Prostate gland (tissue), 2 donors: ENCODE data around the gene LINC00237. TPM values are rescaled to one million over a fixed set of nuclear protein-coding genes. Genes with fewer than 3 reads are reported as not detected.

Experiments used
- DNase-seq: peaks from one replicate; pipeline ENCODE4 v3.0.0-alpha.2; 2019; ENCODE audit warnings: low spot score
- H3K27ac ChIP-seq, 2 donors: fragments of 200-600 bp; sonication (generic); 2 replicates each; pipeline ENCODE4 v1.5.1; 2017 to 2019
- H3K27me3 ChIP-seq: fragments of 200-600 bp; sonication (generic); replicated peaks from 2 replicates; pipeline ENCODE4 v1.5.1; 2019; ENCODE audit not compliant: insufficient read depth
- H3K36me3 ChIP-seq, 2 donors: fragments of 200-600 bp; sonication (generic); 1 replicate in 1 of 2; 2 replicates in 1 of 2; pipeline versions ENCODE4 v1.5.1 to v1.8.1; 2017 to 2019
- H3K4me1 ChIP-seq: fragments of 200-600 bp; sonication (generic); replicated peaks from 2 replicates; pipeline ENCODE4 v1.5.1; 2019
- H3K4me3 ChIP-seq, 2 donors: fragments of 200-600 bp; sonication (generic); 2 replicates each; pipeline ENCODE4 v1.5.1; 2017 to 2019
- H3K9me3 ChIP-seq: fragments of 200-600 bp; sonication (generic); 2 replicates; pipeline ENCODE4 v1.5.1; 2017
- POLR2A ChIP-seq: fragments of 450-650 bp; IDR thresholded peaks from one replicate; pipeline ENCODE4 v1.6.1; 2016; ENCODE audit warnings: antibody characterized with exemption, mild to moderate bottlenecking
- POLR2AphosphoS5 ChIP-seq: sonication (generic); formaldehyde crosslinking; IDR thresholded peaks from one replicate; pipeline ENCODE4 v1.6.1; 2017; ENCODE audit warnings: antibody characterized with exemption
- WGBS: methylation state at CpG from one replicate; pipeline ENCODE4 v1.1.5; 2018; 5-methylcytosine and 5-hydroxymethylcytosine counted together
- intact Hi-C: fragments of 100-400 bp; cut with DNase I; formaldehyde crosslinking; loops from one replicate; pipeline ENCODE4 v1.14.2; 2022
- total RNA-seq, 2 donors: library from RNA; depleted of rRNA; stranded (reverse); fragments of >200 nt; gene quantifications; one replicate each; pipeline ENCODE4 v1.1.0, GENCODE V29; 2016
- TF ChIP-seq, protein P1 (sequence below), 4 experiments: fragments of 200-600 bp in 2 of 4; fragments of 450-650 bp in 2 of 4; sonication (generic) in 2 of 4; IDR thresholded peaks; 1 replicate in 3 of 4; 2 replicates in 1 of 4; pipeline ENCODE4 v1.5.1; 2016 to 2019; ENCODE audit warnings: antibody characterized with exemption in 4 of 4, mild to moderate bottlenecking in 2 of 4, moderate library complexity in 2 of 4

The LINC00237 gene
- total RNA-seq, 2 donors from 2014 or later, result not detected

DNA sequence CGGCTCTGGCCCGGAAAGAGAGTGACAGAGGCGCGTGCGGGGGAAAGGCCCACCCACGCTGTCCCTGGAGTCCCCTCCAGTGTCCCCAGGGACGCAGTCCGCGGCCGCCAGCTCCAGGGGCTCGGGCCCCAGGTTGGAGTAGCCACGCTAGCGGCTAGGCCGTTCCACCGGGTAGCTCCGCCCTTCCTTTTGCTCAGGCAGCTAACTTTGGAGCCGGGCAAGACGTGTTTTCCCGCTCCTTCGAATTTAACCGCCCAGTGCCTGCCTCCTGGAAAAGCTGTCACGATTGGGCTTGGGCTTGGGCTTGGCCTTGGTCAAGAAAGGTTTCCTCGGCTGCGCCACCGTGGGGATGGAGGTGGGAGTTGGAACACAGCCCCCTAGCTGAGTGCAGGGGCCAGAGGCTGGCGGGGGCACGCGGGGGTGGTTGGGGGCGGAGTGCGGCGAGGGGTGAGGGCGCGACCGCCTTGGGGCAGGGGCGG, 4.7 kb downstream of the LINC00237 start:
- H3K27ac ChIP-seq, result no peak overlapping the region

DNA sequence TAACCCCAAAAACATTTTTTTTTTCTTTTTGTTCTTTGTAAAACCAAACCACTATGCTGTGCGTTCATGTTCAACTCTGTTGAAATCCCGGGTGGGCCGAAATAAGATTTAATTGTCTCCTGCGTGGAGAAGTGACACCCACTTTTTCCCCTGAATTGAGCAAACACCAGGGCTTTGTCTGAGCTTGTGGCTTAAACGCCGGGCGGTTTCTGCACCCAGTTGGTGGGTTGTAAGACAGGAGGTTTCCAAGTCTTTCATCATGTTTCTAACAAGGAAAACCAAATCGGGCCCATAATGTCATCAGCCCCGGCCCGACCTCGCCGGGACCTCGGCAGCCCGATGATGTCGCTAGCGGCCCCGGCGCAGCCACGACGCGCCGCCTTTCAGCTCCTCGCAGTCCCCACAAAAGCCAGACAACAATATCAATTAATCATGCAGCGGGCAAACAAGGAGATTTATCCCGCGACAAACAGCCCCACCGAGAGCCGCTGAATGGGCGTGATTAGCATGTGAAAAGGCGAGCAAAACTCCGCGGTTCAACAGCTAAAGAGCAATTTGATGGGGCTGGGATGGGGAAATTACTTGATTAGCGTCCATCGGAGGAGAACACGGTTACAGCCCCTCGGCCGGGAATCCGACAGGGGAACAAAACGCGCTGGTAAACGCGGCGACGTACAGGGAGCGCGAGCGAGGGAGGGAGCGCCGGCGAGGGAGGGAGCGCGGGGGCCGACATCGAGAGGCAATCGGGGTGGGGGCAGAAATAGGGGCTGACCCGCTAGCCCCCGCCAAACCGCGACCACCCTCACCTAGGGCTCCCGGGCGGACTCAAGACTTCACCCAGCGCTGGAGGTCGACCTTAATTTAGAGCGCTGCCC, 5.3 kb downstream of the LINC00237 start:
- DNase-seq, result no peak
- no peaks in the 10 kb centered on the region for H3K36me3 ChIP-seq
- no peaks in the 10 kb centered on the region for H3K9me3 ChIP-seq
- H3K4me1 ChIP-seq, result no peaks in the 10 kb centered on the region
- H3K27me3 ChIP-seq, result peaks cover 63% of the 10 kb centered on the region
- TF ChIP-seq POLR2A (no peak), POLR2AphosphoS5 (no peak)
- TF ChIP-seq, protein P1, sequence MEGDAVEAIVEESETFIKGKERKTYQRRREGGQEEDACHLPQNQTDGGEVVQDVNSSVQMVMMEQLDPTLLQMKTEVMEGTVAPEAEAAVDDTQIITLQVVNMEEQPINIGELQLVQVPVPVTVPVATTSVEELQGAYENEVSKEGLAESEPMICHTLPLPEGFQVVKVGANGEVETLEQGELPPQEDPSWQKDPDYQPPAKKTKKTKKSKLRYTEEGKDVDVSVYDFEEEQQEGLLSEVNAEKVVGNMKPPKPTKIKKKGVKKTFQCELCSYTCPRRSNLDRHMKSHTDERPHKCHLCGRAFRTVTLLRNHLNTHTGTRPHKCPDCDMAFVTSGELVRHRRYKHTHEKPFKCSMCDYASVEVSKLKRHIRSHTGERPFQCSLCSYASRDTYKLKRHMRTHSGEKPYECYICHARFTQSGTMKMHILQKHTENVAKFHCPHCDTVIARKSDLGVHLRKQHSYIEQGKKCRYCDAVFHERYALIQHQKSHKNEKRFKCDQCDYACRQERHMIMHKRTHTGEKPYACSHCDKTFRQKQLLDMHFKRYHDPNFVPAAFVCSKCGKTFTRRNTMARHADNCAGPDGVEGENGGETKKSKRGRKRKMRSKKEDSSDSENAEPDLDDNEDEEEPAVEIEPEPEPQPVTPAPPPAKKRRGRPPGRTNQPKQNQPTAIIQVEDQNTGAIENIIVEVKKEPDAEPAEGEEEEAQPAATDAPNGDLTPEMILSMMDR (IDR thresholded peaks at IDR 0.05), result no peak
- no peak overlapping the region for H3K4me3 ChIP-seq
- intact Hi-C loops, result no loop called here
- no peak overlapping the region for H3K27ac ChIP-seq
- WGBS, result 3% methylated on average over 64 of the region's 64 CpGs

More for the DNA sequence above, 4.7 kb downstream of the LINC00237 start:
- 4% methylated on average over 21 of the region's 35 CpGs for WGBS
- Histone ChIP-seq H3K27me3 (peaks cover 65% of the 10 kb centered on the region), H3K4me3 (no peak overlapping the region), H3K4me1 (no peaks in the 10 kb centered on the region), H3K9me3 (no peaks in the 10 kb centered on the region), H3K36me3 (no peaks in the 10 kb centered on the region)
- DNase-seq, result no peak
- intact Hi-C loops, result no loop called here
- no peak for TF ChIP-seq POLR2AphosphoS5
- TF ChIP-seq, protein P1 (IDR thresholded peaks at IDR 0.05), result no peak

DNA sequence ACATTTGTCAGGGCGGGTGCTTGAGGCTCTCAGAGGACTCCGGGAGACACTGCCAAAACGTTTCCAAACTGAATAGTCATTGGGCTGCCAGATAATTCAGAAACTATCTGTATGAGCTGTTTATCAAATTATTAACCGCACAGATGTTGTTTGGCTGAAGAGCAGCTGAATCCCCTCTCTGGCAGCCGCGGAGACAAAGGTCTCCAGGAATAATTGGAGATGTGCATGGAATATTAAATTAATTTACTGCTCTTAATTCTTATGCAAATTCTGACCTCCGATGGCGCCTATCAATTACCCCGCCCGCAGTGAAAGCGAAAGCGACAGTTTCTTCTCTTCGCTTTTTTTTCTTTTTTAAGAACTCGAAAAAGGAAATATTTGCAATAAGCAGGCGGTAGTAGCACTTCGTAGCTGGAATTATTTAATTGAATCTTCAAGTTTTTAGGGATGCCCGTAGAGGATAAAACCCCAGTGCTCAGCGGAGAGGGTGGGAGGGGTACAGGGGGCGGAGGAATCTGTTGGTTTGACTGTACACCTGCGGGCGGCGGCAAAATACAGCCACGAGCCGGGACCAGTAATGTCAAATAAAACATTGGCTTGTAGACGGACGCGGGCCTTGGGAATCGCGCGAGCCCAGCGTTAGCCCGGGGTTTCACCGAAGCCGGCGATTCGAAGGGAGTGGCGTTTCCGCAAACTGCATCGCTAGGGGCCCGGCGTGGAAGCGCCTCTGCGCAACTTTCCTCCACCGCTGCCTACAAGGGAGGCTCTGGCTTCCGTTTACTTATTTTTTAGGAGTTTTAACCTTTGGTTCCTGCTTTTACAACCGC, 6.2 kb downstream of the LINC00237 start:
- Histone ChIP-seq H3K4me1 (no peaks in the 10 kb centered on the region), H3K27me3 (peaks cover 55% of the 10 kb centered on the region), H3K36me3 (no peaks in the 10 kb centered on the region), H3K9me3 (no peaks in the 10 kb centered on the region), H3K27ac (no peak overlapping the region), H3K4me3 (no peak overlapping the region)
- TF ChIP-seq, protein P1 (IDR thresholded peaks at IDR 0.05), result no peak
- TF ChIP-seq POLR2AphosphoS5 (no peak), POLR2A (no peak)
- intact Hi-C loops, result no loop called here
- DNase-seq, result no peak
- WGBS, result 8% methylated on average over 46 of the region's 46 CpGs

DNA sequence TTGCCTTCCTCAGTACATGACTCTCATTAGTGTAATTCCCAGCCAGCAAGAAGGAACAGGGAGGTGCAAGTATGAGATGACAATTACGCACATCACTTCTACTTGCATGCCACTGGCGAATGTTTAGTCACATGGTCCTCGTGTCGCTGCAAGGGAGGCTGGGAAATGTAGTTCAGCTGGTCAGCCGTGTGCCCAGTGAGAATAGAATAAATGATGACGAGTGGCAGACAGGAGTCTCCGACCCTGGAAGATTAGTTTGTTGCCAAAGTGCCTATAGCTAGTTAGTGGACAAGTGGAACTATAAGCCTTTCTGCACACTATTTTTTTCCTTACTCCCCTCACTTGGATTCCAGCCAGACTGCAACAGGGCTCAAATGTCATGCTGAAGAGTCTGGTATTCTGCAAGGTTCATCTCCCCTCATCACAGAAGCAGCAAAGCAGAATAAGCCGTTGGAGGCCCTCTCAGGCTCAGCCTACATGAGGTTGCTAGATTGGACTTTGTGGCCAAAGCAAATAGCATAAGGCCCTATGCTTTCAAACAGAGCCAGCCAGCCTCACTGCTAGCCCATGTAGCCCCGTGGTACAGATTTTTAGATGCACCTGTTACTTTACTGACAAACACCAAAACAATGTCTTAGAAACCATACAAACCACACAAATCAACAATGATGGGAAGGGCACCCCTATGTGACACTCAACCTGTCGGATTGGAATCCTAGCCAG, 9.7 kb downstream of the LINC00237 start:
- H3K36me3 ChIP-seq, result no peaks in the 10 kb centered on the region
- no peaks in the 10 kb centered on the region for H3K9me3 ChIP-seq
- no peaks in the 10 kb centered on the region for H3K4me1 ChIP-seq
- TF ChIP-seq POLR2AphosphoS5 (no peak), POLR2A (no peak)
- TF ChIP-seq, protein P1 (IDR thresholded peaks at IDR 0.05), result no peak
- intact Hi-C loops, result no loop called here
- H3K4me3 ChIP-seq, result no peak overlapping the region
- no peak for DNase-seq
- no peak overlapping the region for H3K27ac ChIP-seq
- 45% methylated on average over 10 of the region's 10 CpGs for WGBS
- peaks cover 25% of the 10 kb centered on the region for H3K27me3 ChIP-seq
